GM12891 (cell line): Measurements from ENCODE around the gene F10.

Experiments used
- DNase-seq: peaks from one replicate; pipeline ENCODE4 v3.0.0; 2011; ENCODE audit warnings: low spot score; ENCODE audit not compliant: insufficient read length
- FAIRE-seq: peaks from 2 replicates; lab custom pipeline; 2011; peaks lifted over from hg19 to GRCh38; lab: Jason Lieb, UNC
- PAX5 ChIP-seq: IDR thresholded peaks from 2 replicates; pipeline ENCODE4 v1.6.1; 2011; ENCODE audit warnings: low read length, moderate library complexity, mild to moderate bottlenecking; ENCODE audit not compliant: insufficient read depth, severe bottlenecking
- POLR2A ChIP-seq: IDR thresholded peaks from 2 replicates; pipeline ENCODE4 v1.6.1; 2011; ENCODE audit warnings: low read depth, low read length, control low read depth
- POLR2AphosphoS5 ChIP-seq: IDR thresholded peaks from 2 replicates; pipeline ENCODE4 v1.6.1; 2011; ENCODE audit warnings: low read depth, low read length, control low read depth
- POU2F2 ChIP-seq: IDR thresholded peaks from 2 replicates; pipeline ENCODE4 v1.6.1; 2011; ENCODE audit warnings: low read depth, mild to moderate bottlenecking, control low read depth, low read length, moderate library complexity
- SPI1 ChIP-seq: IDR thresholded peaks from 2 replicates; pipeline ENCODE4 v1.6.1; 2011; ENCODE audit warnings: low read depth, low read length, control low read depth
- TAF1 ChIP-seq: IDR thresholded peaks from 2 replicates; pipeline ENCODE4 v1.6.1; 2011; ENCODE audit warnings: low read depth, low read length, control low read depth

Gene F10

GRCh38 chr13:113125506-113126264 lies 3.1 kb downstream of the F10 start:
- TF ChIP-seq POLR2A (no peak), SPI1 (no peak), TAF1 (no peak), POU2F2 (no peak), POLR2AphosphoS5 (no peak), PAX5 (no peak)
- no peak for FAIRE-seq
- no peak for DNase-seq

- FAIRE-seq: no peak
- no peak for TF ChIP-seq SPI1
- no peak for TF ChIP-seq POU2F2
- TF ChIP-seq PAX5: no peak
- no peak for TF ChIP-seq TAF1
- no peak for TF ChIP-seq POLR2A
- no peak for TF ChIP-seq POLR2AphosphoS5
- DNase-seq: no peak
Observed at GRCh38 chr13:113126265-113127150, 3.9 kb downstream of the F10 start.

- DNase-seq: no peak
- TF ChIP-seq POU2F2: no peak
- no peak for TF ChIP-seq POLR2AphosphoS5
- TF ChIP-seq POLR2A: no peak
- no peak for TF ChIP-seq PAX5
- no peak for TF ChIP-seq TAF1
- no peak for TF ChIP-seq SPI1
- no peak for FAIRE-seq
Observed at GRCh38 chr13:113129480-113129879, 6.9 kb downstream of the F10 start.

- FAIRE-seq: no peak
- TF ChIP-seq POLR2A (no peak), TAF1 (no peak), POU2F2 (no peak), POLR2AphosphoS5 (no peak), SPI1 (no peak), PAX5 (no peak)
- no peak for DNase-seq
Observed at GRCh38 chr13:113129921-113130750, 7.5 kb downstream of the F10 start.

- FAIRE-seq (no peak), DNase-seq (no peak)
- TF ChIP-seq PAX5: no peak
- no peak for TF ChIP-seq TAF1
- TF ChIP-seq SPI1: no peak
- TF ChIP-seq POLR2A: no peak
- no peak for TF ChIP-seq POLR2AphosphoS5
- no peak for TF ChIP-seq POU2F2
Observed at GRCh38 chr13:113135281-113135760, 12.7 kb downstream of the F10 start.

- no peak for TF ChIP-seq POLR2A
- TF ChIP-seq PAX5: no peak
- no peak for FAIRE-seq
- DNase-seq: no peak
Observed at GRCh38 chr13:113137691-113138298, 15.2 kb downstream of the F10 start.

GRCh38 chr13:113138792-113139551 lies 16.4 kb downstream of the F10 start:
- TF ChIP-seq POLR2AphosphoS5: no peak
- FAIRE-seq (no peak), DNase-seq (no peak)

GRCh38 chr13:113139577-113139976 lies 17.0 kb downstream of the F10 start:
- no peak for DNase-seq
- no peak for FAIRE-seq
- TF ChIP-seq TAF1 (no peak), PAX5 (no peak), POLR2AphosphoS5 (no peak), POLR2A (no peak), SPI1 (no peak), POU2F2 (no peak)
